Skin epidermis (tissue), 12 donors: Measurements from ENCODE around the gene PLXNA4.

Experiments used
- H3K27ac ChIP-seq, 21 experiments: fragments of 200-600 bp; sonication (generic) in 11 of 21; one replicate each; pipeline ENCODE4 v1.5.0; 2020; ENCODE audit warnings: mild to moderate bottlenecking in 3 of 21, inconsistent platforms in 2 of 21, moderate library complexity in 2 of 21
- H3K4me3 ChIP-seq, 7 experiments: fragments of 200-600 bp; sonication (generic) in 2 of 7; one replicate each; pipeline ENCODE4 v1.5.0; 2020; ENCODE audit warnings: inconsistent platforms in 2 of 7, mild to moderate bottlenecking in 2 of 7, moderate library complexity in 1 of 7

PLXNA4 gene

GRCh38 chr7:132134814-132135445 lies 441.3 kb downstream of the PLXNA4 start:
- no peak overlapping the region for H3K4me3 ChIP-seq

GRCh38 chr7:132133501-132133900 lies 442.8 kb downstream of the PLXNA4 start:
- Histone ChIP-seq H3K4me3 (no peak overlapping the region), H3K27ac (no peak overlapping the region)

More at GRCh38 chr7:132134814-132135445, 441.3 kb downstream of the PLXNA4 start:
- no peak overlapping the region for H3K27ac ChIP-seq

GRCh38 chr7:132131196-132131595 lies 445.1 kb downstream of the PLXNA4 start:
- H3K27ac ChIP-seq = no peak overlapping the region

GRCh38 chr7:132130497-132130896 lies 445.8 kb downstream of the PLXNA4 start:
- Histone ChIP-seq H3K27ac (no peak overlapping the region), H3K4me3 (no peak overlapping the region)

More at GRCh38 chr7:132131196-132131595, 445.1 kb downstream of the PLXNA4 start:
- no peak overlapping the region for H3K4me3 ChIP-seq

GRCh38 chr7:132125872-132126595 lies 450.2 kb downstream of the PLXNA4 start:
- no peak overlapping the region for H3K27ac ChIP-seq
- no peak overlapping the region for H3K4me3 ChIP-seq

- H3K27ac ChIP-seq = no peak overlapping the region
- no peak overlapping the region for H3K4me3 ChIP-seq
These were observed 451.2 kb downstream of the PLXNA4 start for GRCh38 chr7:132125096-132125495.

- H3K27ac ChIP-seq = no peak overlapping the region
- H3K4me3 ChIP-seq = no peak overlapping the region
These were observed 451.7 kb downstream of the PLXNA4 start for GRCh38 chr7:132124575-132124974.

- H3K27ac ChIP-seq = no peak overlapping the region
- no peak overlapping the region for H3K4me3 ChIP-seq
These were observed 452.5 kb downstream of the PLXNA4 start for GRCh38 chr7:132123773-132124172.

- H3K27ac ChIP-seq = no peak overlapping the region
- no peak overlapping the region for H3K4me3 ChIP-seq
These were observed 453.4 kb downstream of the PLXNA4 start for GRCh38 chr7:132122901-132123300.

GRCh38 chr7:132121987-132122386 lies 454.3 kb downstream of the PLXNA4 start:
- Histone ChIP-seq H3K27ac (no peak overlapping the region), H3K4me3 (no peak overlapping the region)

GRCh38 chr7:132118641-132119040 lies 457.6 kb downstream of the PLXNA4 start:
- H3K4me3 ChIP-seq = no peak overlapping the region
- no peak overlapping the region for H3K27ac ChIP-seq

- H3K4me3 ChIP-seq = no peak overlapping the region
- no peak overlapping the region for H3K27ac ChIP-seq
These were observed 458.6 kb downstream of the PLXNA4 start for GRCh38 chr7:132117636-132118035.

GRCh38 chr7:132117181-132117580 lies 459.1 kb downstream of the PLXNA4 start:
- H3K27ac ChIP-seq = no peak overlapping the region
- no peak overlapping the region for H3K4me3 ChIP-seq

GRCh38 chr7:132116369-132116768 lies 459.9 kb downstream of the PLXNA4 start:
- Histone ChIP-seq H3K4me3 (no peak overlapping the region), H3K27ac (no peak overlapping the region)

GRCh38 chr7:132115758-132116157 lies 460.5 kb downstream of the PLXNA4 start:
- H3K27ac ChIP-seq = no peak overlapping the region

GRCh38 chr7:132115028-132115427 lies 461.2 kb downstream of the PLXNA4 start:
- no peak overlapping the region for H3K27ac ChIP-seq
- H3K4me3 ChIP-seq = no peak overlapping the region

More at GRCh38 chr7:132115758-132116157, 460.5 kb downstream of the PLXNA4 start:
- no peak overlapping the region for H3K4me3 ChIP-seq

- no peak overlapping the region for H3K4me3 ChIP-seq
- H3K27ac ChIP-seq = no peak overlapping the region
These were observed 461.9 kb downstream of the PLXNA4 start for GRCh38 chr7:132114411-132114810.

- no peak overlapping the region for H3K4me3 ChIP-seq
- H3K27ac ChIP-seq = no peak overlapping the region
These were observed 462.5 kb downstream of the PLXNA4 start for GRCh38 chr7:132113536-132114371.

GRCh38 chr7:132112657-132113056 lies 463.6 kb downstream of the PLXNA4 start:
- H3K27ac ChIP-seq = no peak overlapping the region
- H3K4me3 ChIP-seq = no peak overlapping the region

- H3K4me3 ChIP-seq = no peak overlapping the region
- H3K27ac ChIP-seq = no peak overlapping the region
These were observed 464.2 kb downstream of the PLXNA4 start for GRCh38 chr7:132112106-132112505.

- no peak overlapping the region for H3K4me3 ChIP-seq
- H3K27ac ChIP-seq = no peak overlapping the region
These were observed 465.6 kb downstream of the PLXNA4 start for GRCh38 chr7:132110692-132111091.
